LNCAP (cell line): ENCODE results near the gene SMIM43.

Experiments used
- CTCF ChIP-seq: fragments of 450-650 bp; IDR thresholded peaks from 2 replicates; pipeline ENCODE4 v1.5.1; 2017; ENCODE audit warnings: mild to moderate bottlenecking

Gene SMIM43

DNA sequence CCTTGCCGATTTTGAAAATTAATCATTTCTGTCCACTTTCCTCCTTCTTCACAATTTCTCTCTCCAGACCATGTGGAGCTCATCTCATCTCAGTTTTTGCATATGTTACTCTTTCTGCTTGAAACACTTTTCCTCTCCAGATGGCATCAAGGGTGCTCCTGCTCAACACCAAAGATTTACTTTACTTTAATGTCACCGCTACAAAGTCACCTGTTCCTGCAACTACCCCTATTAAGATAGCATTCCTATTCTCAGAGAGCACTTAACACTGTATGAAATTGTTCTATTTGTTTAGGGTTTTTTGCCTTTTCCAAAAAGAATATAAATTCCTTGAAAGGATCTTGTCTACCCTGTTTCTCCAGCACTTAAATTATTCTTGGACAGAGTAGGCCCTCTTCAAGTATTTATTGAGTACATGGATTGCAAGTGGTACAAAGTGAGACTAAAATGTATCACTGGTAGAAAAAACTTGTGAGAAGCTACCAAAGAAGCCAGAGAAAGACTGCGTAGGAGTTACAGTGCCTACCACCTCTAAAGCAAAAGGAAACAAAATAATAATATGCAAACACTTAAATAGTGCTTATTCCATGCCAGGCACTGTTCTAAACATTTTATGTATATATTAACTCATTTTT lies 35.0 kb upstream of the SMIM43 start:
- no peak for TF ChIP-seq CTCF

DNA sequence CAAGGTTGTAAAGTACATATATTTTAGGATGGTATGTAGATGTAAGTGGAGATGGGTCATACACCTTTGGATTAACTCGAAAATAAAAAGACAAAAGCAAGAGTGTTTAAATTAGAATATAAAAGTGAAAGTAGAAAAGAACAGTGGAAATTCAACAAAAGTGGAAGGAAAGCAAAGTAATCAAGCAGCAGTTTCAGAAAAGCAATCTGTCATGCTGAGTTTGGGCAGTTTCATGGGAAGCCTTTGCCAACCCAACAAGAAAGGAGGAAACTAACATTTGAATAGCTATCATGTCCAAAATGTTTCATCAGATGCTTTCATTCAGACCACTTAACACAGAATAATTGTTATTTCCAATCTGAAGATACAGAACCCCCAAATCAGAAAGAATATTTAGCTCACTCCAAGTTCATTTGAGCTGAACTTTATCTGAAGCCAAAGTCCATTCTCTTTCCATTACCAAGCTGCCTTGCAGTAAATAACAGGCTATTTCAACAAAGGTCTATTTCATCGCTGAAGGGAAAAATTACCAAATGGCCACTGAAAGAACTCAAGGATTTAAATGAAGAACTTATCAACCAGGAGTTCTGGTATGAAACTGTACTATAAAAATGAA lies 34.4 kb upstream of the SMIM43 start:
- TF ChIP-seq CTCF = no peak

GRCh38 chr4:121796283-121796682 lies 31.3 kb upstream of the SMIM43 start:
- TF ChIP-seq CTCF = no peak

- TF ChIP-seq CTCF = no peak
These were observed 29.7 kb upstream of the SMIM43 start for GRCh38 chr4:121794505-121795188.

- no peak for TF ChIP-seq CTCF
These were observed 28.0 kb upstream of the SMIM43 start for GRCh38 chr4:121792966-121793365.

DNA sequence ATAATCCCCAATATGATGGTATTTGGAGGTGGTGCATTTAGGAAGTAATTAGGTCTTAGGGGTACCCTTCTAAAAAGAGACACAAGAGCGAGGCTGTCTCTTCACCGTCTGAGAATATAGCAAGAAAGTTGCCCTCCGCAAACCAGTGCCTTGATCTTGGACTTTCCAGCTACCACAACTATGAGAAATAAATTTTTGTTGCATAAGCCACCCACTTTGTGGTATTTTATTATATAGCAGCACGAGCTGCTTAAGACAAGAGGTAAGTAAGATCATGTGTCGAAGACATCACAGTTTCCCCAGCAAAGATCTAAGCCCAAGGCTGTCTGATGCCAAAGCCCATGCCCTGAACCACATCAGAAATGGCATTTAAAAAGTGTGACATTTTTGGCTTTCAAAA lies 26.5 kb upstream of the SMIM43 start:
- TF ChIP-seq CTCF = no peak

- TF ChIP-seq CTCF = no peak
These were observed 26.0 kb upstream of the SMIM43 start for GRCh38 chr4:121790976-121791375.
